Fibroblast of skin of left biceps (primary cell): Measurements from ENCODE around the gene SCP2D1.

Experiments
- DNase-seq, 2 experiments: peaks; one replicate each; pipeline ENCODE4 v3.0.0-alpha.2; 2013; ENCODE audit warnings: low read depth in 2 of 2

SCP2D1 gene

DNA sequence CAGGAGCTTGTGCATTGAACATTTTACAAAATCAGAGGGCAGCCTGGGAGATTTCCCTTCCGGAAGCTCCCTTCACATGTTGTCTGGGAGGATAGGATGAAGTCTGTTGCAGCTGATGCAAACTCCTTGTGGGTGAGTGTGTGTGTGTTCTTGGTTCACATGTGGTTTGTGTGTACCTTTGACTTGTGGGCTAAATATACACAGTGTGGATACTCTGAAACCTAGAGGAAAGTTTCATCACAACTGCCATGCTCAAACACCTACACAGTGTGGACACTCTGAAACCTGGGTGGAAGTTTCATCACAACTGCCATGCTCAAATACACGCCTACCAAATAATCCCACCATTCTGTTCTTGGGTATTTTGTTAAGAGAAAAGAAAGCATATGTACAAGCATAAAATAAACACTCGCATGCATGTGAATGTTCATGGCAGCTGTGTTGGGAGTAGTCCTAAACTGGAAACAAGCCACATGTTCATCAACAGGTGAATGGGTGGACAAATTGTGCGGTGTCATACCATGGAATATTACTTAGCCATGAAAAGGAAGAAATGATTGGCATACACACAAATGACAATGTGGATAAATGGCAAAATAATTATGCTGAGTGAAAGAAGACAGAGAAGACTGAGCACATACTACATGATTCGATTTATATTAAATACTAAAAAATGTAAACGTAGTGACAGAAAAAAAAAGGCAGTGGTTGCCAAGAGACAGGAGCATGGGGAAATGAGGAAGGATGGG lies 1.8 kb downstream of the SCP2D1 start:
- no peak for DNase-seq

DNA sequence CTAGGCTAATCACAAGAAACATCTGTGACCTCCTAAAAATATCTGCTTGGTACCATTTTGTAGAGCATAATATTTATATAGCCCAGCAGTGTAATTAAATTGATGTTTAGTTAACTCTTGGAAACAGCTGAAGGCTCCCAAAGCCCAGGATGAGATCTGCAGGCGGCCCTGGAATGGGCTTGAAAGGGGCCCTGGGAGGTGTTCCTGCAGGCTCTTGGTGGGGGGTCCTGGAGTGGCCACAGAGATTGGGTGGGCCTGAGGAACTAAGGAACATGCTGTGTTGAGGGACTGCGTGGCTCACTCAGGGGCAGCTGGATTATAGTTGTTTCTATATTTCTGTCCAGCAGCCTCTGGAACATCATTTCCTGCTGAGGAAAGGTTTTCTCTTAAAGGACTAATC lies 9.2 kb downstream of the SCP2D1 start:
- DNase-seq = no peak

DNA sequence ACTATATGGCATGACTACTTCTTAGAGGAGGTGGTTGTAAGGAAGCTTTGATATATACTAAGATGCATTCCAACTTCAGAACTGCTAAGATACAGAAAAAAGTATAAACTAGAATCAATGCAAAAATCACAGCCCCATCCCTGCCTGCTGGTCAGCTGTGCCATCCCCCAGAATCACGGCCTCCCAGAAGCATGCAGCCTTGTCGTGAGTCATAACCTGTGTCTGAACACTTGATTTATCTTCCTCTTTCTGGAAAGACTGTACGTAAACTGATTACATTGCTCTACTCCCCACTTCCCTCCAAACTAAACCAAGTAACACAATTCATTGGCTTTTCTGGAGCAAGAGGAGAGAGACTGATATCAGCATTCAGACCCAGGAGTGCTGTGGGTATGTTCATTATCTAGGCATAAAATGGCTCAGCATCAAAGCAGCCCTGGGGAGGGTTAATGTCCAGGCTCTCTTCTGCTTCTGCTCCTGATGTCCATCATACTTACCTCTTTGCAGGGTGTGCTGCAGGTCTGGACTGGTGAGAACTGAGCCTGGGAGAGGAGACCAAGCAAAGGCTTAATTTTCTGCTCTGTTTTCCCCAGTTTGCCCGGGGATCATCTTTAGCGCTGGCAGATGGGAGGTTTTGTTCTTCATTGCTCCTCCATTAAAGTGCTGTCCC lies 18.4 kb downstream of the SCP2D1 start:
- no peak for DNase-seq

DNA sequence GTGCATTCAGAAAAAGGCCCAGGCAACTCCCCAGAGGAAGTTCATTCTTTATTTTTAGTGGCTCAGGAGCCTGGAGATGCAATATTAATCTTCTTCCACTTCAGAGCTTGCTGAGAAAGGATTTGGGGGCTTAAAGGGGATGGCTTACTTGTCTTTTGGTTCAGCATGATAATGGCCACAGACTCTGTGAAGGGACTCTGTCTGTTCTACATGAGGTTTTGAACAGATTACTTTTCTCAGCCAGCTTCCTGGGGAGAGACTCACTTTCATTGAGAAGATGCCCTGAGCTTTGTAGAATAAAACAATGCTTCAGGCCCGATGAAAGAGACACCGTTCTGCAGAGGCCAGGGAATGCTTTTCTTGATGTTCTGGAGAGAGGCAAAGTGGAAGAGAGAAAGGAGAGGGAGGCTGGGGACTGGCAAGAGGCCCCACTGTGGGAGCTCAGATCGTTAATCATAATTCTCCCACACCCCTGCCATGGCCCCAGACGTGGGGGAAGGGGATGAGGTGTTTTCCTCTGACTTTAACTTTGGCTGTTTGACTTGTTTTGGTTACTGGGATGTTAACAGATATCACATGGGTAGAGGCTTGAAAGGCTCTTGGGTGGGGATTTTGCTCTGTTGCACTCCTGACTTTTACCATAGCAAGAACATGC lies 19.1 kb downstream of the SCP2D1 start:
- DNase-seq = no peak

DNA sequence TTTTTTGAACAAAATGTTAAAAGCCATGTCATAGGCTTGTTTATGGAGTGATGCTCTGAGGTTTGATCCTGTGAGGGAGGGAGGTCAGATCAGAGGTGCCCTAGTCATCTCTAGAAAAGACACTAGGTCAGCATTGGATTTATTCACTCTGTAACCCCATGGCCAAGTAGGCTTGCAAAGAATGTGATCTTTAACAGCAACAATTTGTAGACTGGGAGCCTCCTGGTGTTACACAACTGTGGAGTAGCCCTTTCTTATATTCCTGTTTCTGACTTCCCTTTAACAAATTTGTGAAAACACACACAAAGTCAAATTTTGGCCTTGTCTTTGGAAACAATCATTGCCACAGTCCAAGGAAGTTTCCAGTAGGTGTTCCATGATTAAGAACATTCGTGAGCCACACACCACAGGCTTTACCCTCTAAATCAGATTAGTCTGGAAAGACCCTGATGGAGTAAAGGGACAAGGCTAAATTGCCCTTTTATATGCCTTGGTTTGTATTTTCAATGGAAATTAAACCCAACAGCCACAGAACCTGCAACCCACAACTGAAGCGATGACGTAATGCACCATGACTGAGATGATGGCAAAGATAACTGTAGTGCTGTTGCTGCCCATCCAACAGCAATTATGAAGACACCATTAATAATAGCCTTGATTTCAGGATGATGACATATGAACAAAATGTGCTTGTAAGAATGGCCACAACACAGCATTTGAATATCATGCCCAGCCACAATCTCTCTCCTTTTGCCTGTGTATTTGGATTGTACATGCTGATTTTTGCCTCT lies 22.1 kb downstream of the SCP2D1 start:
- DNase-seq = no peak

DNA sequence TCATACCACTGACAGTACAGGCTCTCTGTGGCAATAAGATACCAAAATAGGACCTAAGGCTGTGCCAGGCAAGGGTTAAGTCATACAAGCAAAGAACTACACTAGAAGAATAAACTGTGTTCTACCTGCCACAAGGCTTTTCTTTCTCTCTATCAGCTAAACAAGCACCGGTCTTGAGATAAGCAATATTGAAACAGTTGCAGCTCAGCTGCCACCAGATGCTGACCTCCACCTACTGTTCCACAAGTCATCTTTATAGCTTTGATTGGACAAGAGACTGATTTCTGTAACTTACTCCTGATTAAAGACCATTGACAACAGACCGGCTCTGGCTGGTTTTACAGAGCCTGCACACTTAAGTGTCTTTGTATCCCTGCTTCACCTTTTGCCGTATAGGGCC lies 24.1 kb downstream of the SCP2D1 start:
- no peak for DNase-seq

- DNase-seq = no peak
Observed at GRCh38 chr20:18839507-18840247, 26.1 kb downstream of the SCP2D1 start.

DNA sequence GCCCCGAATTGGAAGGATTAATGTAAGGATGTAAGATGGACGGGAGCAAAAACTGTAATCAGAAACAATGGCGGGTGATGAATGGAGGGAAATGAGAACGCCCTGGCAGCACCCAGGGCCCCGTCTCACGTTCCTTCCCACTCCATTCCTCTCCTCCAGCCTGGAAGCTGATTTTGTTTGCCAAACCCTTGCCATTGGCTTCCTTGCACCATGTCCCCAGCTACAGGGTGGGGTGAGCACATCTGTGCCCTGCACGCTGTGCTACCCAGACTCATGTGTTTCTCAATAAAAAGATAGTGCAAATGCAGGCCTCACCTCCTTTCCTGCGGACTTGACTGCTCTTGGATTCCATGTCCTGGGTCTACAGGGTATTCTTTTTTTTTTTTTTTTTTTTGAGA lies 26.7 kb downstream of the SCP2D1 start:
- DNase-seq = no peak

- DNase-seq = no peak
Observed at GRCh38 chr20:18845017-18845416, 31.4 kb downstream of the SCP2D1 start.

DNA sequence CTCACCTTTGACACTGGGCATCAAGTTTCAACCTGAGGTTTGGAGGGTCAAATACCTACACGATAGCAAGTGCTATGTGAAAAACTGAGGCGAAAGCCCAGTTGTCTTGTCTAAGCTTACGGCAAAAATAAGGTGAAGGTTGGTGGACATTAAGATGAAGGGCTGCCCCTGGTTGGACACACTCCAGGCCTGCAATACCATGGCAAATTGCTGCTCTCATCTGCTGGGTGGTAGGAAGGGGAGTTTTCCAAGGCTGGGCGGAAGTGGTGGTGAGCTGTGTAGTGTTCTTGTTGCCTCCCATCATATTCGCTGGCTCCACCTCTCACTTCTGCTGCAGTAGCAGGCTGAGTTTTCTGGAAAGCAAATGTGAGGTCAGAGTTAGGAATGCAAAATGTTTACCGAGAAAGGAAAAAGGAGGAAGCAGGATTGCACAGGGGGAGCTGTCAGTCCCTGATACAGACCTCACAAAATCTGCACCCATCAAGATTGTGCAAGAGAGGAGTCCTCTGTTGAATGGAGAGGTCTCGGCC lies 33.7 kb downstream of the SCP2D1 start:
- DNase-seq = no peak

DNA sequence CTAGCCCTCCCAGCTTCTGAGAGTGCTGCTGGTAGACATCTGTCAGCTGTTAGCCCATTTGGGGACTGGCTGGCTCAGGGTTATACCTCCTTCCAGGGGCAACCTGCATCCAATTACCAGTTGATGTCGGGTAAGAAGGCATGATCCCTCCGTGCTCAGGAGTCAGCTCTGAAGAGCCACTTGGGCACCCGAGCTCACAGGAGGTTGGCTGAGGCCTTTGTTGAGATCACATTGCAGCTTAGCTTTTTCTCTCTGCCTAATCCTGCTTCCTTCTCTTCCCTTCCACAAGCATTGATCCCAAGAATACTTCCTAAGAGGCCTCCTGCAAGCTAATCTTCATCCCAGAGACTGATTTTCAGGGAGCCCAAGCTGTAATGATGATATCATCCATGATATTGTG lies 35.5 kb downstream of the SCP2D1 start:
- no peak for DNase-seq

DNA sequence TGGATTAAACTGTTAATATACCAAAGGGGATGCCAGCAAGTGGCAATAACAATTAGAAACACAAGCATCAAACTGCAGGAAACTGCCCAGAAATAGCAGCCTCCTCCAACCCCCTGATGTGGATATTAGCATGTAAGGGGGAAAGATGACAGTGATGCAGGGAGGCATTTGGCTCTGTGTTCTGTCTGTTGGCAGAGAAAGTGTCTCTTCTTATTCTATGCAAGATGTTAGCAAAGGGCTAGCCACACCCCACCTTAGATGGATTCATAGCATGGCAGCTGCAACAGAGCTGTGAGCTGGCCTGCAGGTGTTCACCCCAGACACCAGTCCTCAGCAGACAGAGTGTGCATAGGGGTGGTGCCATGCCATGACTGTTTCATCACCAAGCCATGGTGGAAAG lies 38.0 kb downstream of the SCP2D1 start:
- no peak for DNase-seq

- no peak for DNase-seq
Observed at GRCh38 chr20:18852318-18852717, 38.7 kb downstream of the SCP2D1 start.

- DNase-seq = no peak
Observed at GRCh38 chr20:18853216-18853615, 39.6 kb downstream of the SCP2D1 start.

- DNase-seq = no peak
Observed at GRCh38 chr20:18853946-18854646, 40.5 kb downstream of the SCP2D1 start.

GRCh38 chr20:18855882-18856281 lies 42.3 kb downstream of the SCP2D1 start:
- DNase-seq = no peak

GRCh38 chr20:18856873-18857272 lies 43.3 kb downstream of the SCP2D1 start:
- no peak for DNase-seq

- DNase-seq = no peak
Observed at GRCh38 chr20:18857640-18858039, 44.1 kb downstream of the SCP2D1 start.

DNA sequence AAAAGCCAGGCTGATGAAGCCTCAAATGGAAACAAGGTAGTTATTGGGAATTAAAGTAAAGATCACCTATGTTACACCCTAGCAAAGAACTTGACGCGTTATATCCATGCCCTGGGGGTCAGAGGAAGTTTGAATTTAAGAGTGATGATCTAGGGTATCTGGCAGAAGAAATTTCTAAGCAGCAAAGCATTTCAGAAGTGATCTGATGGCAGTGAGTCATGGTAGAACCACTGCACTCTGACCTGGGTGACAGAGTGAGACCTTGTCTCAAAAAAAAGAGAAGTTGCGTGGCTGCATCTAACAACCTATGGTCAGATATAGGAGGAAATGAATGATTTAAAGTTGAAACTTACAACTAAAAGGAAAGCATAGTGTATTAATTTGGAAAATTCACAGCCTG lies 45.2 kb downstream of the SCP2D1 start:
- DNase-seq = no peak
